H9 (cell line): ENCODE results near the gene NPTN. TPM values are rescaled to one million over a fixed set of nuclear protein-coding genes. Genes with fewer than 3 reads are reported as not detected.
A peak's percentile ranks its signal among the peaks of the same experiment; 100 is the strongest.

Experiments used
- DNase-seq: peaks from one replicate; pipeline ENCODE4 v3.0.0-alpha.2; 2017
- H2AFZ ChIP-seq: one replicate; pipeline ENCODE4 v1.6.1; 2013; ENCODE audit warnings: mild to moderate bottlenecking, low read length, control low read depth, moderate library complexity
- H2AK5ac ChIP-seq: 2 replicates; pipeline ENCODE4 v1.6.1; 2013; ENCODE audit warnings: low read length, control low read depth, mixed read lengths; ENCODE audit not compliant: insufficient read length
- H2BK120ac ChIP-seq: one replicate; pipeline ENCODE4 v1.6.1; 2013; ENCODE audit warnings: low read depth, mild to moderate bottlenecking, low read length, control low read depth, inconsistent platforms; ENCODE audit not compliant: poor library complexity, severe bottlenecking
- H2BK12ac ChIP-seq: 2 replicates; pipeline ENCODE4 v1.6.1; 2013; ENCODE audit warnings: low read length, control low read depth, mixed read lengths, low read depth; ENCODE audit not compliant: insufficient read length
- H2BK15ac ChIP-seq: 2 replicates; pipeline ENCODE4 v1.6.1; 2013; ENCODE audit warnings: low read depth, low read length, control low read depth
- H2BK20ac ChIP-seq: one replicate; pipeline ENCODE4 v1.6.1; 2013; ENCODE audit warnings: low read depth, mild to moderate bottlenecking, low read length, control low read depth, inconsistent platforms; ENCODE audit not compliant: poor library complexity, severe bottlenecking
- H2BK5ac ChIP-seq: 2 replicates; pipeline ENCODE4 v1.6.1; 2013; ENCODE audit warnings: low read length, control low read depth, mixed read lengths; ENCODE audit not compliant: insufficient read length
- H3K14ac ChIP-seq: 2 replicates; pipeline ENCODE4 v1.6.1; 2013; ENCODE audit warnings: low read length, control low read depth; ENCODE audit not compliant: insufficient read depth
- H3K18ac ChIP-seq: 2 replicates; pipeline ENCODE4 v1.6.1; 2013; ENCODE audit warnings: low read depth, mild to moderate bottlenecking, mixed read lengths, low read length, control low read depth; ENCODE audit not compliant: insufficient read length
- H3K23ac ChIP-seq: 2 replicates; pipeline ENCODE4 v1.6.1; 2013; ENCODE audit warnings: low read length, control low read depth, mixed read lengths, low read depth; ENCODE audit not compliant: insufficient read length
- H3K23me2 ChIP-seq: 2 replicates; pipeline ENCODE4 v1.6.1; 2013; ENCODE audit warnings: low read depth, mild to moderate bottlenecking, mixed read lengths, low read length, control low read depth; ENCODE audit not compliant: insufficient read length, poor library complexity, severe bottlenecking
- H3K27ac ChIP-seq: 2 replicates; pipeline ENCODE4 v1.5.1; 2013; ENCODE audit warnings: low read length, control low read depth, mixed read lengths, low read depth; ENCODE audit not compliant: insufficient read length
- H3K27me3 ChIP-seq: 2 replicates; pipeline ENCODE4 v1.6.1; 2013; ENCODE audit warnings: low read length, control low read depth, inconsistent platforms; ENCODE audit not compliant: insufficient read depth
- H3K4ac ChIP-seq: 2 replicates; pipeline ENCODE4 v1.6.1; 2013; ENCODE audit warnings: low read depth, mild to moderate bottlenecking, control low read depth, inconsistent platforms, low read length, moderate library complexity
- H3K4me1 ChIP-seq: 2 replicates; pipeline ENCODE4 v1.6.1; 2013; ENCODE audit warnings: low read length, control low read depth, inconsistent platforms; ENCODE audit not compliant: insufficient read depth
- H3K4me2 ChIP-seq: 2 replicates; pipeline ENCODE4 v1.6.1; 2013; ENCODE audit warnings: low read length, control low read depth, mixed read lengths; ENCODE audit not compliant: insufficient read length, insufficient read depth
- H3K56ac ChIP-seq: 2 replicates; pipeline ENCODE4 v1.6.1; 2013; ENCODE audit warnings: low read depth, mild to moderate bottlenecking, mixed read lengths, low read length, control low read depth; ENCODE audit not compliant: insufficient read length
- H3K79me1 ChIP-seq: 2 replicates; pipeline ENCODE4 v1.6.1; 2013; ENCODE audit warnings: low read depth, mild to moderate bottlenecking, moderate library complexity, low read length, control low read depth, inconsistent platforms; ENCODE audit not compliant: insufficient read depth, poor library complexity, severe bottlenecking
- H3K79me2 ChIP-seq: 2 replicates; pipeline ENCODE4 v1.6.1; 2013; ENCODE audit warnings: low read length, control low read depth, inconsistent platforms; ENCODE audit not compliant: insufficient read depth
- H3K9ac ChIP-seq: 2 replicates; pipeline ENCODE4 v1.6.1; 2013; ENCODE audit warnings: low read length, control low read depth, mixed read lengths; ENCODE audit not compliant: insufficient read length; ENCODE audit errors: extremely low read depth
- H3K9me3 ChIP-seq: one replicate; pipeline ENCODE4 v1.6.1; 2013; ENCODE audit warnings: low read depth, low read length, inconsistent platforms; ENCODE audit not compliant: control insufficient read depth
- H3T11ph ChIP-seq: one replicate; pipeline ENCODE4 v1.6.1; 2013; ENCODE audit warnings: mild to moderate bottlenecking, low read length, control low read depth, inconsistent platforms
- H4K20me1 ChIP-seq: one replicate; pipeline ENCODE4 v1.6.1; 2013; ENCODE audit not compliant: control insufficient read depth, insufficient read length, insufficient read depth
- H4K5ac ChIP-seq: 2 replicates; pipeline ENCODE4 v1.6.1; 2013; ENCODE audit warnings: low read depth, mild to moderate bottlenecking, mixed read lengths, low read length, control low read depth; ENCODE audit not compliant: insufficient read length
- H4K8ac ChIP-seq: replicated peaks from 2 replicates; pipeline ENCODE4 v1.6.1; 2013; ENCODE audit warnings: low read length, control low read depth, mixed read lengths, low read depth; ENCODE audit not compliant: insufficient read length
- H4K91ac ChIP-seq: 2 replicates; pipeline ENCODE4 v1.6.1; 2013; ENCODE audit warnings: low read depth, mild to moderate bottlenecking, moderate library complexity, mixed read lengths, low read length, control low read depth; ENCODE audit not compliant: insufficient read length
- H3K27ac Mint-ChIP-seq, 3 experiments: 2 replicates in 2 of 3; 3 replicates in 1 of 3; pipeline ENCODE4 v1.8.0; 2020 to 2021; ENCODE audit warnings: mixed read lengths in 3 of 3, mild to moderate bottlenecking in 1 of 3, moderate library complexity in 1 of 3
- H3K27me3 Mint-ChIP-seq: 2 replicates; pipeline ENCODE4 v1.8.0; 2021; ENCODE audit warnings: low read depth, mild to moderate bottlenecking, moderate library complexity, mixed read lengths
- H3K36me3 Mint-ChIP-seq, 3 experiments: 2 replicates in 2 of 3; 3 replicates in 1 of 3; pipeline ENCODE4 v1.8.0; 2020 to 2021; ENCODE audit warnings: low read depth in 3 of 3, mixed read lengths in 3 of 3; ENCODE audit not compliant: insufficient read depth in 1 of 3
- H3K4me1 Mint-ChIP-seq, 2 experiments: 2 replicates each; pipeline ENCODE4 v1.8.0; 2020; ENCODE audit warnings: mixed read lengths in 2 of 2
- H3K4me3 Mint-ChIP-seq, 2 experiments: 2 replicates in 1 of 2; 3 replicates in 1 of 2; pipeline ENCODE4 v1.8.0; 2020 to 2021; ENCODE audit warnings: mild to moderate bottlenecking in 2 of 2, mixed read lengths in 2 of 2, moderate library complexity in 1 of 2
- H3K9me3 Mint-ChIP-seq, 2 experiments: 2 replicates in 1 of 2; 3 replicates in 1 of 2; pipeline ENCODE4 v1.8.0; 2020; ENCODE audit warnings: mild to moderate bottlenecking in 2 of 2, mixed read lengths in 2 of 2, moderate library complexity in 1 of 2
- WGBS: extraction: QIAGEN DNeasy Blood & Tissue Kit; methylation state at CpG from one replicate; pipeline ENCODE4 v1.1.7; 2013; ENCODE audit warnings: missing lambda C conversion rate, low lambda C conversion rate, mixed read lengths; ENCODE audit not compliant: insufficient read length; ENCODE audit errors: extremely low coverage; 5-methylcytosine and 5-hydroxymethylcytosine counted together
- total RNA-seq: library from RNA; stranded (reverse); gene quantifications from 2 replicates; pipeline ENCODE4 v1.2.1, GENCODE V29; 2021
- TF ChIP-seq, protein P1 (sequence below): fragments of 200-600 bp; sonication (generic); conservative IDR thresholded peaks from 3 replicates; pipeline ENCODE4 v1.8.0; 2021; ENCODE audit warnings: antibody characterized with exemption, mild to moderate bottlenecking

The NPTN gene
- total RNA-seq, 1 experiment from 2014 or later, result 89.1 TPM

DNA sequence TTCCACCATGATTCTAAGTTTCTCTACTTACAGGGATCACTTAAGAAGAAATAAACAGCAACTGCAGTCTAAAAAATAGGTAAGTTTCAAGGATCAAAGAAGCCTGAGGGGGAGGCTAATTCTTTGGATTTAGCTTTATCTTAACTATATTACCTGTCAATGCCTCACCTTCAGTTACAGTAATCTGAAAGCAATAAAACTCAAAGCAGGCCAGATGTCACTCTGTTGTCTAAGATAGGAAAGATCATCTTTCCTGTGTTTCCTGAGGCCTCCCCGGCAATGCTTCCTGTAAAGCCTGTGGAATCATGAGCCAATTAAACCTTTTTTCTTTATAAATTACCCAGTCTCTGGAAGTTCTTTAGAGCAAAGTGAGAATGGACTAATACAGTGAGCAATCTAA lies 60.2 kb downstream of the NPTN start:
- Histone ChIP-seq H3K18ac (no peak overlapping the region), H3T11ph (no peak overlapping the region), H2AK5ac (no peak overlapping the region), H3K9ac (no peak overlapping the region), H2BK120ac (no peak overlapping the region), H2BK12ac (no peak overlapping the region), H3K27ac (no peak overlapping the region), H3K4me2 (no peak overlapping the region), H3K23me2 (no peaks in the 10 kb centered on the region), H3K79me1 (no peaks in the 10 kb centered on the region), H3K27me3 (no peaks in the 10 kb centered on the region), H3K4ac (no peak overlapping the region), H3K56ac (no peak overlapping the region), H2BK20ac (no peak overlapping the region), H2AFZ (no peak overlapping the region), H4K8ac (no peak overlapping the region), H4K20me1 (no peaks in the 10 kb centered on the region), H3K79me2 (no peaks in the 10 kb centered on the region; the same call in 1 of the 2 replicates), H3K4me1 (no peaks in the 10 kb centered on the region), H4K5ac (no peak overlapping the region), H4K91ac (no peak overlapping the region), H3K14ac (no peak overlapping the region), H3K9me3 (no peaks in the 10 kb centered on the region), H2BK5ac (no peak overlapping the region), H3K23ac (no peak overlapping the region), H2BK15ac (no peak overlapping the region)
- H3K27me3 Mint-ChIP-seq, result no peaks in the 10 kb centered on the region
- H3K4me3 Mint-ChIP-seq, result no peak overlapping the region
- WGBS, result no CpG with 5 or more reads among the region's 1 CpG
- no peak for DNase-seq
- TF ChIP-seq, protein P1, sequence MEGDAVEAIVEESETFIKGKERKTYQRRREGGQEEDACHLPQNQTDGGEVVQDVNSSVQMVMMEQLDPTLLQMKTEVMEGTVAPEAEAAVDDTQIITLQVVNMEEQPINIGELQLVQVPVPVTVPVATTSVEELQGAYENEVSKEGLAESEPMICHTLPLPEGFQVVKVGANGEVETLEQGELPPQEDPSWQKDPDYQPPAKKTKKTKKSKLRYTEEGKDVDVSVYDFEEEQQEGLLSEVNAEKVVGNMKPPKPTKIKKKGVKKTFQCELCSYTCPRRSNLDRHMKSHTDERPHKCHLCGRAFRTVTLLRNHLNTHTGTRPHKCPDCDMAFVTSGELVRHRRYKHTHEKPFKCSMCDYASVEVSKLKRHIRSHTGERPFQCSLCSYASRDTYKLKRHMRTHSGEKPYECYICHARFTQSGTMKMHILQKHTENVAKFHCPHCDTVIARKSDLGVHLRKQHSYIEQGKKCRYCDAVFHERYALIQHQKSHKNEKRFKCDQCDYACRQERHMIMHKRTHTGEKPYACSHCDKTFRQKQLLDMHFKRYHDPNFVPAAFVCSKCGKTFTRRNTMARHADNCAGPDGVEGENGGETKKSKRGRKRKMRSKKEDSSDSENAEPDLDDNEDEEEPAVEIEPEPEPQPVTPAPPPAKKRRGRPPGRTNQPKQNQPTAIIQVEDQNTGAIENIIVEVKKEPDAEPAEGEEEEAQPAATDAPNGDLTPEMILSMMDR, result no peak
- H3K9me3 Mint-ChIP-seq, result no peaks in the 10 kb centered on the region
- peaks cover 11 to 79% (median 52%) of the 10 kb centered on the region in 3 experiments; a peak in 6 of 7 replicates for H3K36me3 Mint-ChIP-seq
- 0 out of 7 replicates have a peak overlapping the region, but pooled peaks of 1 of the 3 experiments have one; percentile 46 for H3K27ac Mint-ChIP-seq
- peaks cover 5 to 7% of the 10 kb centered on the region in 2 experiments for H3K4me1 Mint-ChIP-seq
